ENCODE results near the gene ZNF507.
A peak's percentile ranks its signal among the peaks of the same experiment; 100 is the strongest.
"Not testable (repeated sequence)": the region's sequence is repeated elsewhere in the genome, so short reads cannot be mapped to it uniquely, and the experiment has no call there.

GRCh38 chr19:32377088-32377487 is 31.7 kb downstream of the ZNF507 start:
- TF ChIP-seq CTCF (IDR thresholded peaks at IDR 0.05): peak; percentile 15 to 37 (median 34)
- TF ChIP-seq POLR2A, POLR2AphosphoS5 (IDR thresholded peaks at IDR 0.05): not testable (repeated sequence)

All from transverse colon (tissue), 4 donors.